H1 (cell line): ENCODE measurements around the gene PPP1R14B.

Experiments used
- CEBPB ChIP-seq: IDR thresholded peaks from 2 replicates; pipeline ENCODE4 v1.6.1; 2012; ENCODE audit warnings: low read depth, low read length
- EZH2 ChIP-seq: fragments of 200-600 bp; sonication (generic); IDR thresholded peaks from 2 replicates; pipeline ENCODE4 v1.7.1; 2012; ENCODE audit warnings: low read depth, mild to moderate bottlenecking, moderate library complexity, low read length, inconsistent platforms; ENCODE audit not compliant: severe bottlenecking
- MAX ChIP-seq: IDR thresholded peaks from 2 replicates; pipeline ENCODE4 v1.6.1; 2012; ENCODE audit warnings: inconsistent platforms

GRCh38 chr11:64294774-64295173 lies 48.0 kb upstream of the PPP1R14B start:
- TF ChIP-seq CEBPB, result no peak
- TF ChIP-seq EZH2, result peak; percentile 25
- no peak for TF ChIP-seq MAX
